PFSK-1 (cell line): Measurements from ENCODE around the gene CENPP.

ENCODE experiments used
- FOXP2 ChIP-seq: optimal IDR thresholded peaks from 2 replicates; pipeline ENCODE3; 2011; ENCODE audit warnings: borderline replicate concordance, control low read depth, inconsistent platforms; ENCODE audit not compliant: insufficient read depth; ENCODE audit errors: extremely low read length, extremely low read depth
- POLR2AphosphoS5 ChIP-seq: IDR thresholded peaks from 2 replicates; pipeline ENCODE4 v1.6.1; 2012; ENCODE audit warnings: low read depth, mild to moderate bottlenecking, control low read depth, low read length, moderate library complexity
- REST ChIP-seq, 2 experiments: IDR thresholded peaks; 2 replicates each; pipeline versions ENCODE4 v1.6.1 to v1.8.0; 2011 to 2012; ENCODE audit warnings: low read depth in 2 of 2, low read length in 2 of 2, control low read depth in 1 of 2, inconsistent platforms in 1 of 2, mild to moderate bottlenecking in 1 of 2, moderate library complexity in 1 of 2; ENCODE audit not compliant: insufficient read depth in 1 of 2
- SIN3A ChIP-seq: IDR thresholded peaks from 2 replicates; pipeline ENCODE4 v1.6.1; 2012; ENCODE audit warnings: mild to moderate bottlenecking, low read length, moderate library complexity, borderline replicate concordance; ENCODE audit not compliant: insufficient read depth
- TAF1 ChIP-seq: IDR thresholded peaks from 2 replicates; pipeline ENCODE4 v1.6.1; 2012; ENCODE audit warnings: low read length, control low read depth, borderline replicate concordance; ENCODE audit not compliant: insufficient read depth

Gene CENPP

GRCh38 chr9:92467511-92467910, 141.8 kb downstream of the CENPP start:
- no peak for TF ChIP-seq SIN3A
- no peak for TF ChIP-seq TAF1
- TF ChIP-seq REST (IDR thresholded peaks at IDR 0.05; ENCODE audit: insufficient read depth in 1 of 2, low read depth in 2 of 2, low read length in 2 of 2), result no peak
- TF ChIP-seq POLR2AphosphoS5, result no peak
- no peak for TF ChIP-seq FOXP2

- no peak for TF ChIP-seq POLR2AphosphoS5
- TF ChIP-seq FOXP2, result no peak
- no peak for TF ChIP-seq REST (IDR thresholded peaks at IDR 0.05; ENCODE audit: insufficient read depth in 1 of 2, low read depth in 2 of 2, low read length in 2 of 2)
- no peak for TF ChIP-seq TAF1
- no peak for TF ChIP-seq SIN3A
Observed at GRCh38 chr9:92468206-92468605, 142.5 kb downstream of the CENPP start.

GRCh38 chr9:92474587-92474986, 148.8 kb downstream of the CENPP start:
- TF ChIP-seq FOXP2, result no peak

GRCh38 chr9:92476962-92477361, 151.2 kb downstream of the CENPP start:
- TF ChIP-seq SIN3A, result no peak
- TF ChIP-seq REST (IDR thresholded peaks at IDR 0.05; ENCODE audit: insufficient read depth in 1 of 2, low read depth in 2 of 2, low read length in 2 of 2), result no peak
- no peak for TF ChIP-seq TAF1
- TF ChIP-seq FOXP2, result no peak
- TF ChIP-seq POLR2AphosphoS5, result no peak

- TF ChIP-seq REST (IDR thresholded peaks at IDR 0.05; ENCODE audit: insufficient read depth in 1 of 2, low read depth in 2 of 2, low read length in 2 of 2) (no peak), TAF1 (no peak), POLR2AphosphoS5 (no peak), FOXP2 (no peak), SIN3A (no peak)
Observed at GRCh38 chr9:92478783-92479182, 153.0 kb downstream of the CENPP start.

- TF ChIP-seq TAF1, result no peak
- no peak for TF ChIP-seq POLR2AphosphoS5
- no peak for TF ChIP-seq FOXP2
- no peak for TF ChIP-seq REST (IDR thresholded peaks at IDR 0.05; ENCODE audit: insufficient read depth in 1 of 2, low read depth in 2 of 2, low read length in 2 of 2)
- no peak for TF ChIP-seq SIN3A
Observed at GRCh38 chr9:92479346-92479745, 153.6 kb downstream of the CENPP start.
